Upper lobe of left lung (tissue), 4 donors: ENCODE data around the gene OSBPL9.
"Not testable (repeated sequence)": the region's sequence is repeated elsewhere in the genome, so short reads cannot be mapped to it uniquely, and the experiment has no call there.

Experiments
- CTCF ChIP-seq, 6 experiments: fragments of 450-650 bp in 4 of 6; fragments of 200-600 bp in 2 of 6; sonication (generic) in 2 of 6; IDR thresholded peaks; one replicate each; pipeline ENCODE4 v1.5.1; 2016 to 2019; ENCODE audit warnings: antibody characterized with exemption in 6 of 6
- EP300 ChIP-seq, 4 donors: sonication (generic); formaldehyde crosslinking; IDR thresholded peaks; one replicate each; pipeline ENCODE4 v1.5.1; 2017; ENCODE audit warnings: antibody characterized with exemption in 4 of 4, control low read depth in 2 of 4
- POLR2A ChIP-seq, 4 donors: fragments of 450-650 bp; IDR thresholded peaks; one replicate each; pipeline ENCODE4 v1.5.1; 2016 to 2017; ENCODE audit warnings: antibody characterized with exemption in 4 of 4, mild to moderate bottlenecking in 2 of 4

DNA sequence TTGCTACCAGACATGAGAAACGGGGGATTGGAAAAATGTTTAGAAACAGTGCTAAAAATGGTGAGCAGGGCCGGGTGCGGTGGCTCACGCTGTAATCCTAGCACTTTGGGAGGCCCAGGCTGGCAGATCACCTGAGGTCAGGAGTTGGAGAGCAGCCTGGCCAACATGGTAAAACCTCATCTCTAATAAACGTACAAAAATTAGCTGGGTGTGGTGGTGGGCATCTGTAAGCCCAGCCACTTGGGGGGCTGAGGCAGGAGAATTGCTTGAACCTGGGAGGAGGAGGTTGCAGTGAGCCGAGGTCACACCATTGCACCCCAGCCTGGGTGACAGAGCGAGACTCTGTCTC lies 116.5 kb downstream of the OSBPL9 start:
- not testable (repeated sequence) for TF ChIP-seq CTCF, EP300, POLR2A (IDR thresholded peaks at IDR 0.05)
